Spleen (tissue), 7 donors: Measurements from ENCODE around the gene ABLIM2.

Experiments used
- POLR2A ChIP-seq, 3 donors: fragments of 450-650 bp; IDR thresholded peaks; one replicate each; pipeline ENCODE4 v1.5.1; 2017; ENCODE audit warnings: antibody characterized with exemption in 3 of 3, mild to moderate bottlenecking in 1 of 3
- POLR2AphosphoS5 ChIP-seq, 3 donors: sonication (generic); formaldehyde crosslinking; IDR thresholded peaks; one replicate each; pipeline ENCODE4 v1.5.1; 2017; ENCODE audit warnings: antibody characterized with exemption in 3 of 3
- TF ChIP-seq, protein P1 (sequence below), 11 experiments: fragments of 200-600 bp in 7 of 11; fragments of 450-650 bp in 4 of 11; sonication (generic) in 4 of 11; IDR thresholded peaks in 8 of 11; conservative IDR thresholded peaks in 3 of 11; 1 replicate in 7 of 11; 2 replicates in 4 of 11; pipeline versions ENCODE4 v1.4.0 to v1.8.0; 2016 to 2021; ENCODE audit warnings: antibody characterized with exemption in 11 of 11, inconsistent platforms in 4 of 11, mild to moderate bottlenecking in 1 of 11
- donor health status: DM: no; HTN: no; CAD: no; lungs with moderate emphysema.
- donor health status: DM: no; HTN: no; CAD: no.
- donor health status: DM: no; HTN: no; CAD: no.

- TF ChIP-seq POLR2AphosphoS5 (IDR thresholded peaks at IDR 0.05) = no peak
- no peak for TF ChIP-seq POLR2A (IDR thresholded peaks at IDR 0.05)
- TF ChIP-seq, protein P1, sequence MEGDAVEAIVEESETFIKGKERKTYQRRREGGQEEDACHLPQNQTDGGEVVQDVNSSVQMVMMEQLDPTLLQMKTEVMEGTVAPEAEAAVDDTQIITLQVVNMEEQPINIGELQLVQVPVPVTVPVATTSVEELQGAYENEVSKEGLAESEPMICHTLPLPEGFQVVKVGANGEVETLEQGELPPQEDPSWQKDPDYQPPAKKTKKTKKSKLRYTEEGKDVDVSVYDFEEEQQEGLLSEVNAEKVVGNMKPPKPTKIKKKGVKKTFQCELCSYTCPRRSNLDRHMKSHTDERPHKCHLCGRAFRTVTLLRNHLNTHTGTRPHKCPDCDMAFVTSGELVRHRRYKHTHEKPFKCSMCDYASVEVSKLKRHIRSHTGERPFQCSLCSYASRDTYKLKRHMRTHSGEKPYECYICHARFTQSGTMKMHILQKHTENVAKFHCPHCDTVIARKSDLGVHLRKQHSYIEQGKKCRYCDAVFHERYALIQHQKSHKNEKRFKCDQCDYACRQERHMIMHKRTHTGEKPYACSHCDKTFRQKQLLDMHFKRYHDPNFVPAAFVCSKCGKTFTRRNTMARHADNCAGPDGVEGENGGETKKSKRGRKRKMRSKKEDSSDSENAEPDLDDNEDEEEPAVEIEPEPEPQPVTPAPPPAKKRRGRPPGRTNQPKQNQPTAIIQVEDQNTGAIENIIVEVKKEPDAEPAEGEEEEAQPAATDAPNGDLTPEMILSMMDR (IDR thresholded peaks at IDR 0.05 in 8 of 11, conservative IDR thresholded peaks at IDR 0.05 in 3 of 11) = no peak
Measured at GRCh38 chr4:8177956-8178355, 19.3 kb upstream of the ABLIM2 start.
